HG02884 (cell line): ENCODE measurements around the gene UVRAG.
"Not testable (repeated sequence)": the region's sequence is repeated elsewhere in the genome, so short reads cannot be mapped to it uniquely, and the experiment has no call there.

Experiments used
- ATAC-seq: cut with Tn5 transposase; IDR thresholded peaks from one replicate; pipeline ENCODE4 v1.9.1; 2021; ENCODE audit warnings: mild to moderate bottlenecking, moderate library complexity; ENCODE audit not compliant: unreplicated experiment

UVRAG gene

DNA sequence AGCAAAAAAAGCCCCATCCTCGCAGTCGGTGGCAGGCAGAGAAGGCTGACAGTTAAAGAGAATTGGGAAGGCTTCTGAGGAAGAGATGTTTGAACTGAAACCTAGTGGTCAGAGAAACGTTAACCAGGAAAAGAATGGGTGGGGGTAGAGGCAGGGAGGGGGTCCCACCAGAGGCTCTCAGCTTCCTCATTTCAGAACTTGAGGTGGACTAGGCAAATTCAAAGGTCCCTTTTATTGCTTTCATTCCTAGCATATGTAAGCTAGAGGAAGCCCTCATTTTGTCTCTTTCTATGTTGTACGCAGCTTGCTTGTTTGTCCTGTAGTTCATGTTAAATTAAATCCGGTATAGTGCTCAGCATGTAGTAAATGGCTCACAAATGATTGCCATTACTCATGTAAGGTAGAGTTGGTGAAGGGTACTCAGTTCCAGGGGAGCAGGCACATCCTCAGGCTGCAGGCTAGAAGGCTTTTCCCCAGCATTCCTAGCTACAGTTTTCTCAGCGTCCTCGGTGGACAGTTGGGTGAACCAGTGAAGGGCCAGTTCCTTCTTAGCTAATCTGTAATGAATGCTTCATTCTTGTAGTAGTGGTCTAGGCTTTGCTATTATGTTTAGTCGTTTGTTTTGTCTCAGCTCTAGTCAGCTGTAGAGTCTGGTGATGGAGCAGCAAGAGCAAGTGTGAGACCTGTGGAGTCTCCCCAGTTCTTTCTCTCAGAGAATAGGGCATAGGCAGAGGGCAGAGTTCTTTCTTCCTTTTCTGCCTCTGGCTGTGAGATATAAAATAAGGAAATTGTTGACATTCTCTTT, 58.6 kb downstream of the UVRAG start:
- peak; percentile 78 for ATAC-seq

DNA sequence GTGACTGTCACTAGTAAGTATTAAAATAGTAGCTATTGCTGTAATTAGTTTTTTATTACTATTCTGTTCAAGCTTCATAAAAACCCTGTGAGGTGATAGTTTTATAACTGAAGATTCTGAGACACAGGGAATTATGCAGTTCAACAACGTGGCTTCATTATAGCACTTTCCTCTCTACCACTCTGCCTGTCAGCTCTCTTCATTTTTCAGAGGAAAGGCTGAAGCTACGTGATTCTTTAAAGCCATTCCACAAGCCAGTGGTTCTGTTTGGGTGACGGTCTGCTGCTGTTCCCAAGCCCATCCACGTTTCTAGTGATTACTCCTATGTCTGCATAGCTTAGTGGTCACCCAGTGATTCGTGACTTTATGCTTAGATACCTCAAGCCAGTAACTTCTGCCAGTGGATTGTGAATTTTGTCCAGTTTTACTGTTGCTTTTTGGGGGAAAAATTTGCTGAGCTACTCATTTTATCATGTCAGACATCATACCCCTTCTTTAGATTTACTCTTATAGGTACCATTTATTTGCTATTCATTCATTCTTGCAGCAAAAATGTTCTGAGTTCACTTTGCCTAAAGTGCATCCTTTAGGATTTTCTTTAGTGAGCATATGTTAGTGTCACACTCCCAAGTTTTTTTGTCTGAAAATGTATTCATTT, 59.8 kb downstream of the UVRAG start:
- no peak for ATAC-seq

DNA sequence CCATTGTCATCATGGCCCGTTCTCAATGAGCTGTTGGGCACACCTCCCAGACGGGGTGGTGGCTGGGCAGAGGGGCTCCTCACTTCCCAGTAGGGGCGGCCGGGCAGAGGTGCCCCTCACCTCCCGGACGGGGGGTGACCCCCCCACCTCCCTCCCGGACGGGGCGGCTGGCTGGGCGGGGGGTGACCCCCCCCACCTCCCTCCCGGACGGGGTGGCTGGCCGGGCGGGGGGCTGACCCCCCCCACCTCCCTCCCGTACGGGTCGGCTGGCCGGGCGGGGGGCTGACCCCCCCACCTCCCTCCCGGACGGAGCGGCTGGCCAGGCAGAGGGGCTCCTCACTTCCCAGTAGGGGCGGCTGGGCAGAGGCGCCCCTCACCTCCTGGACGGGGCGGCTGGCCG, 62.3 kb downstream of the UVRAG start:
- ATAC-seq, result not testable (repeated sequence)

DNA sequence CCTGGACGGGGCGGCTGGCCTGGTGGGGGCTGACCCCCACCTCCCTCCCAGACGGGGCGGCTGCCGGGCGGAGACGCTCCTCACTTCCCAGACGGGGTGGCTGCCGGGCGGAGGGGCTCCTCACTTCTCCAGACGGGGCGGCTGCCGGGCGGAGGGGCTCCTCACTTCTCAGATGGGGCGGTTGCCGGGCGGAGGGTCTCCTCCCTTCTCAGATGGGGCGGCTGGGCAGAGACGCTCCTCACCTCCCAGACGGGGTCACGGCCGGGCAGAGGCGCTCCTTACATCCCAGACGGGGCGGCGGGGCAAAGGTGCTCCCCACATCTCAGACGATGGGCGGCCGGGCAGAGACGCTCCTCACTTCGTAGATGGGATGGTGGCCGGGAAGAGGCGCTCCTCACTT, 62.9 kb downstream of the UVRAG start:
- not testable (repeated sequence) for ATAC-seq

DNA sequence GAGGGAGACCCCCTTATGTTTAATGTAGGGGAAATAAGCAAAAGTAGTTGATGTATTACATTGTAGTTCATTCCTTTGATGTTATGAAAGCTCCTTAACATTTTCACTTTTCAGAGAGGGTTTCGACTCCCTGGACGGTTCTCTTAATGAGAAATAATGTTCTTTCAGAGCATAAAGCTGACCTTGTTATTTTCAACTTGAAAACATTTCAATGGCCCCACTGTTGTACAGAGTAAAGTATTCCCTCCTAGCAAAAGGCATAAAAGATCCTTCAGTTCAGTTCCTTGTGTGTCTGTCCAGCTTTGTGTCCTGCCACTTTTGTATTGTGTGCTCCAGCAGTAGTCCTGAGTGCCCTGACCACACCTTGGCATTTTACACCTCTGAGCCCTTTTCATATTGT, 63.9 kb downstream of the UVRAG start:
- ATAC-seq, result no peak

DNA sequence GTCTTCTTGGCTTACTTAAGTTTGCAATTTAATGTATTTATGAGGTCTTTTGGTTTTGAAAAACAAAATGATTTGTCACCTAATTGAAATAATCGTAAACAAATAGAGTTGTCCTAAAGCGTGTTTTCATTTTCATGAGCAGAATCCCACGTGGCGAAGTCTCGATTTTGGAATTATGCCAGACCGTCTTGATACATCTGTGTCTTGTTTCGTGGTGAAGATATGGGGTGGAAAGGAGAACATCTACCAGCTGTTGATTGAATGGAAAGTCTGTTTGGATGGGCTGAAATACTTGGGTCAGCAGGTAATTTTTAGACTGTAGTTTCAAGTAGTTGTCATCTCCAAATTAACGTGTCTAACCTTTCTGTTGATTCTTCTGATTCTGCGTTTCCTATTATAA, 64.7 kb downstream of the UVRAG start:
- no peak for ATAC-seq

DNA sequence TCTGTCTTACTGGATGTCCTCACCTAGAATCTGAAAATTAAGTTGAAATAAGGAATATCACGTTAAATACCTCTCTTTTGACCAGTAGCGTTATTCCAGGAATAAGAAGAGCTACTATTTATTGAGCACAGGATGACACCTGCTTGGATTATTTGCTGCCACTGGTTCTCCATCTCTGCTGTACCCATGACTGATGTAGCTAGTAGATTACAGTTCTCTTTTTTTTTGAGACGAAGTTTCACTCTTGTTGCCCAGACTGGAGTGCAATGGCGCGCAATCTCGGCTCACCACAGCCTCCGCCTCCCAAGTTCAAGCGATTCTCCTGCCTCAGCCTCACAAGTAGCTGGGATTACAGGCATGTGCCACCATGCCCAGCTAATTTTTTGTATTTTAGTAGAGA, 65.3 kb downstream of the UVRAG start:
- ATAC-seq, result not testable (repeated sequence)

DNA sequence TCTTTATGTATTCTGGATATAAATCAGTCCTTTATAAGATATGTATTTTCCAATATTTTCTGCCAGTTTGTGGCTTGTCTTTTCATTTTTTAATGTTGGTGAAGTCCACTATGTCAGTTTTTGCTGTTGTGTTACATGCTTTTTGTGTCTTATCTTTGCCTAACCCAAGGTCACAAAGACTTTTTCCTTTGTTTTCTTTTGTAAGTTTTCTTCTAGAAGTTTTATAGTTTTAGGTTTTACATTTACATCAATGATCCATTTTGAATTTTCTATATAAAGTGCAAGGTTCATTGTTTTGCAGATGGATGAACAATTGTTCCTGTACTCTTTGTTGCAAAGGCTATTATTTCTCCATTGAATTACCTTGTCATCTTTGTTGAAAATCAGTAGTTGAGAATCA, 69.3 kb downstream of the UVRAG start:
- ATAC-seq, result no peak

DNA sequence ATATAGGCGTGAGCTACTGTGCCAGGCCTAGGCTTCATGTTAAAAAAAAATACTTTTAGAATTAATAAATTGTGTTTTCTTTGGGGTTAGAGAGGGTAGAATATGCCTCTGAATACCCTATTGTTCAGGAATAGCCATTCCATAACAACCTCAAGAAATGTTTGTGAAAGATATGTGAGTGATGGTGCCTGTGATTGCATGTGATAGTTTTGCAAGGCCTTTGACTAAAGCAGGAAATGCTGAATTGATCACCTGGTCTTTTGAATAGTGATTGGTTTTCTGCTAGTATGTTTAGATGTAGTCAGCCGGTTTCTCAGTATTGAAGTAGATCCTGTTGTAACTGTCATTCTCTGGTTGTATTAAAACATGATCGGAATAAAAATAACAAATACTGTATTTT, 73.4 kb downstream of the UVRAG start:
- no peak for ATAC-seq

DNA sequence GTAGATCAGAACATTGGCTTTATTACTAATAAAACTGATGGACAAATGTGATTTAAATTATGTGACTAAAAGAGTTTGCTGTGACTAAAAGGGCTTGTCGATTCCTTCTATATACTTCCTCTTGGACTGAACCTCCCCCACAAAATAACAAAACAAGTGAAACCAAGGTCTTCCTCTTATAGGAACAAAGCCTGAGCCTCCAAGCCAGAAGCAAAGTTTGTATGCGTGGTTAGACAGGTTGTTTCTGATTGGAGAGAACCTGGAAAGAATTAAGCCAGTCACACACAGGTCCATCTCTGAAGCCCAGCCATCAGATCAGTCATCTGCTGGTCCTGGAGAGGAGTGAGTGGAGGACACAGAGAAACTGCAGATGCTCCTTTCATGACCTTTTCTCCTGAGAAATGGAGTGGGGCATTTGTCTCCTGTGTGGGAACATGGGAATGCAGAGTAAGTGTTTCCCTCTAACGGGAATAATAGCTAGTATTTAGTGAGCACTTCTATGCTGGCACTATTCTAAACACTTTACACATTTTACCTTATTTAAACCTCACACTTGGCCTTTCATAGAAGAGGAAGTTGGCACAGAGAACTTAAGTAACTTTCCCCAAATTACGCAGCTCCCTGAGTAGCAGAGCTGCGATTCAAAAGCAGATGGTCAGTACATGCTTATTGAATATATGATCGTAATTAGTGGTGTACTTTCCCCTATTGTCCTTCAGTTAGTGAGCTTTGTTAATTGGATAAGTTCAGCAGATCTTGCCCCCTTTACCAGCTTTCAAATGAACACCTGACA, 77.1 kb downstream of the UVRAG start:
- ATAC-seq, result no peak

DNA sequence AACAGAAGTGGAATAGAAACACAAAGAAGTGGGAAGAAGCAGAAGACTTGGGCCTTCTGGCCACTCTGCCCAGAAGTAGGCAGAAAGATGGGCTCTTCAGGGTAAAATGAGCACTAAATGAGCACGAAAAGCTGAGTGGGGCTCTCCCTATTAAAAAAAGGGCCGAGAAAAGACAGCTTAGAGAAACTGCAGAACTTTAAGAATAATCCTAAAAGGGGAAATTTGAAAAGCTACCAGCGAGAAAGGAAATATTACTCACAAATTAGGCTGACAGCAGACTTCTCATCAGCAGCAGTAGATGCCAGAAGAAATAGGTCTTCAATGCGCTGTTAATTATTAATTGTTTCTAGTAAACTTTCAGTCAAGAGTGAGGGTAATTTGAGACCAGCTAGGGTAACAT, 78.2 kb downstream of the UVRAG start:
- ATAC-seq, result no peak

DNA sequence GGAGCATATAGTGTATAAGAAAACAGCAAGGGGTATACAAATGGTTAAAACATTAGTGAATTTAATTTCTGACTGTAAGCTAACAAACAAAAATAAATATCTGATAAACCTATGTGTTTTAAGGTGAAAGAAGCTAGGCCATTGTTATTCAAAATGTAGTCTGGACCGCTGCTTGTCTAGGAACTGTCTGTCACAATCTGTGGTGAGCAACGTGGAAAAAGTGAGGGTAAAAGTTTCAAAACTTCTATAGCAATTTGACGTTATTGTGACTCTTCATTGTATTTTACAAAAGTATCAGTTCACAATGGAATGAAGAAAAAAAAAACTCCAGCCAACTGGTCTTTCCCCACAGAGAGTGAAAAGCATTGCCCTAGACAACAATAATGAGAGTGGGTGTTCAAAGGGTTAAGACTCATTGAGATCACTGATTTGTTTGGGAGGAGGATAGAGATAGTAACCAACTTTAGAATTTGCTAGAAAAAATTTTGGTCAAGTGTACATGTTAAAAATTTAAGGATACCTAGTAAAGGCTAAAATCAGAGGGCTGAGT, 79.1 kb downstream of the UVRAG start:
- no peak for ATAC-seq

DNA sequence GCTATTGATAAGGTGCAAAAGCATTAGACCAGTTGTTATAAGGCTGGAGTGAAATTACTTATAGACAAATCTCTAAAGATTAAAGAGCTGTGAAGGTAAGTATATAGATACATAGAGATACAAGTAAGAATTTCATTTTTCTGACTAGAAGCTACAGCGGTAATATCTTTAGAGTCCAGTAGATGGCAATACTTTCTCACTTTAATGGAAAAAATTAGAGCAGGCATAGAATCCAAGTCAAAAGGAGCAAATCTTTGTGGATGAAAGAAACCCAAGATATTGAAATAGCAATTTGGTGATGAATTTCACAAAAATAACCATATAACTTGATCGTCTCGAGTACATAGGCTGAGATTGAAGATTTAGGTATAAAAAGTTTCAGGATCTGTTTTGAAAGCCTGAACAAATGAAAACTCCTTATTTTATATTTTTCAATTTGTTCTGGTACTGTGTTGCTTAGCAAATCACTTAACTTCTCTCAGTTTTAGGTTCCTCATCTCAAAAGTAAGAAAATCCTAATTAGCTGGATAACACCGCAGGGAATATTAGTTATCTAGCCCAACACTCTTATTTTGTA, 81.9 kb downstream of the UVRAG start:
- no peak for ATAC-seq

DNA sequence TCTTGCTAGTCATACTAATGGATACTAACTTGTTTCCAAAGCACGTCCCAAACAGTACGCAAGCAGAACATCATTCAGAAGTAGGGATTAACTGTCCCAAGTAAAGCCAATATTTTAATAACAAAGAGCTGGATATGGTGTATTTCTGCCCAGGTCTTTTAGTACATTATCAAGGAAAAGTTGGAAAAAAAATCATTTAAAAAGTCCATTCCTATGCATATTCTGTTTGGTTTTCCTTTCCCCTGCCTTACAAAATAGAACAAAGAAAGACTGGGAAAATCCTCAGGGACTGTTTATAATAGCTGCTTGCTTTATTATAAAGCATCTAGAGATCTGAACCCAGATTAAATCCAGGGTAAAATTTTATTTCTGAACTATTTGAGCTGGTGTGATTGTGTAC, 83.9 kb downstream of the UVRAG start:
- no peak for ATAC-seq

DNA sequence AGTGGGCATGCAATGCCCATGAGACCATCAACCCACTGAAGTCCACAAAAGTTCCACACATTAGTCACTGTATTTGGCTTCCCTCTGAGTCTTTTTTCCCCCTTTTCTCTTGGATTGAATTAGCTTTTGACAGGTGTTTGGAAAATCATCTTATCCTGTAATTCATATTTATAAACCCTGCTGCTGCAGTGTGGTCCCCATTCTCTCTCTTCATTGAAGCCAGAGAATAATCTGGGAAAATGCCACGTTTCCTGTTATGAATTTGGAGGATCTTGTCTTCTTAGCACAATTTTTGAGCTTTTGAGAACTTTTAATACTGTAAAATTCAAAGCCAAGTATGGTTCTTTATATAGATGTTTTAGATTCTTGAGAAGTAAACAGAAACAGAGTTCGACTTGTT, 84.8 kb downstream of the UVRAG start:
- ATAC-seq, result no peak

DNA sequence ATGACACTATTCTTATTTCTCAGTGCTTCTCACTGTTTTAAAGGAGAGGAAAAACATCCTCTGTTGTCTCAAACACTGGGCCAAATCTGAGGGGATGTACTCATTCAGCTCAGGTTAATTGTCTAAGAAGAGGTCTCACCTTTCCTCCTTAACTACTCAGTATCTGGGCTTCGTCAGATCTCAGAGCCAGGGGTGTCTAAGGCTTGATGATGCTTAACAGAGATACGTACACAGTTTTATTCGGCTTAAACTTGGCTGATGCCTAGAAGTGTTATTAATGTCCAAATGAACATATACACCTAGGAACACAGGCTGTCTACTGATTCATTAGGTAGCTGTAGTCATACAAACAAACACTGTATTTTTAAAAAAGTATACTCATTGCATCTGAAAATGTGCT, 85.8 kb downstream of the UVRAG start:
- no peak for ATAC-seq

DNA sequence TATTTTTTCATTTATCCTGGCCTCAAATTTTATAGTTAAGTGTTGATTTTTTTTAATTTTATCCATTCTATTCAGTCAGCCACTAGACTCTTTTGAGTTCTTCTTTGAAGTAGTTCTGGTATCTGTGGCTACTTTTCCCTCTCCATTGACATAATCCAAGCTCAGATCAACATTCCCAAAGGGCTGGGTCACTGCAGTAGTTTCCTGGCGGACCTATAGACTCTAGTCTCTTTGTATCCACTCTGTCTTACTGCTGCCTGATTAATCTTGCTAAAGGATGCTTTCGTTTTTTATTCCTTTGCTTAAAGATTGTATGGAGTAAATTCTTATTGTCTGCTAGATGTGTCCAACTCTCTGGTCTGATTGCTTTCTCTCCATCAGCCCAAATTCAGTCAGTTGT, 87.6 kb downstream of the UVRAG start:
- no peak for ATAC-seq

DNA sequence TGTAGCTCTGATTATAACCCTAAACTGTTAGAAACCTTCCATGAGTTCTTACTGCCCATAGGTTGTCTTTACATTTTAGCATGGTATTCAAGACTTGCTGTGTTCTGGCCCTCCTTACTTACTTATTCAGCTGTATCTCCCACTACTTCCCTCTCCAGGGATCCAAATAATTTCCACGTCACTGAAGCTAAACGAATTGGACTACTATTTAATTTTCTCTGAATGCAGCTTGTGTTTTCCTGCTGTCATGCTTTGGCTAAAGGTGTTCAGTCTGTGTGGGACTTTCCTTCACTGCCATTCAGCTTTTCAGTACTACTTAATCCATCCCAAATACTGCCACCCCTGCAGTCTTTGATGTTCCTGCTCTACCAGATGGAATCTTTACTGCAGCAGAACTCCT, 88.3 kb downstream of the UVRAG start:
- no peak for ATAC-seq

DNA sequence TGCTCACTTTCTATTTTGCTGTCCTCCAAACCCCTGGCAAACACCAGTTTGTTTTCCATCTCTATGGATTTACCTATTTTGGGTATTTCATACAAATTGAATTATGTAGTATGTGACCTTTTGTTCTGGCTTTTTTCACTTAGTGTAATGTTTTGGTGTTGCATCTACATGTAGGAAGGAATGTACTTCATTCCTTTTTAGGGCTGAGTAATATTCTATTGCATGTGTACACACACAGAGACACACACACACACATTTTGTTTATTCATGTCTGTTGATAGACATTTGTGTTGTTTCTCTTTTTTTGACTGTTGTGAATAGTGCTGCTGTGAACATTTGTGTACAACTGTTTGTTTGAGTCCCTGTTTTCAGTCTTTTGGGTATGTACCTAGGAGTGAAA, 90.4 kb downstream of the UVRAG start:
- no peak for ATAC-seq

DNA sequence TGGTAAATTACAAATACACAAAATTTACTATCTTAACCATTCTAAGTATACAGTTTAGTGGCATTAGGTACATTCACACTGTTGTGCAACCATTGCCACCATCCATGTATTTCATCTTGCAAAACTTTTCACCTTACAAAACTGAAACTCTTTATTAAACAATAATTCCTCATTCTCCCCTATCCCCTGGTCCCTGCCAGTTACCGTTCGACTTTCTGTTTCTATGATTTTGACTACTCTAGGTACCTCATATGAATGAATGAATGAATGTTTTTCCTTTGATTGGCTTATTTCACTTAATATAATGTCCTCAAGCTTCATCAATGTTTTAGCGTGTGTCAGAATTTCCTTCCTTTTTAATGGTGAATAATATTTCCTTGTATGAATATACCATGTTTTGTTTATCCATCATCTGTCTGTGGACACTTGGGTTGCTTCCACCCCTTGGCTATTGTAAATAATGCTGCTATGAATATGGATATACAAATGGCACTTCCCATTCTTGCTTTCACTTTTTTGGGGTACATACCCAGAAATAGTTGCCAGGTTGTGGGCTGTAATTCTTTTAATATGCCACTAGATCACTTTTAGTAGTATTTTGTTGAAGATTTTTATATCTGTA, 93.0 kb downstream of the UVRAG start:
- ATAC-seq, result no peak
